T-helper 1 cell (primary cell): ENCODE results near the gene MOB2.

Experiments
- DNase-seq, 5 donors: peaks; one replicate each; pipeline ENCODE4 v3.0.0-alpha.2; 2012 to 2020

MOB2 gene

GRCh38 chr11:1470681-1471611, 15.6 kb downstream of the MOB2 start:
- DNase-seq, result no peak

- DNase-seq, result no peak
Measured at GRCh38 chr11:1469911-1470680, 16.5 kb downstream of the MOB2 start.

- no peak for DNase-seq
Measured at GRCh38 chr11:1469287-1469910, 17.2 kb downstream of the MOB2 start.

DNA sequence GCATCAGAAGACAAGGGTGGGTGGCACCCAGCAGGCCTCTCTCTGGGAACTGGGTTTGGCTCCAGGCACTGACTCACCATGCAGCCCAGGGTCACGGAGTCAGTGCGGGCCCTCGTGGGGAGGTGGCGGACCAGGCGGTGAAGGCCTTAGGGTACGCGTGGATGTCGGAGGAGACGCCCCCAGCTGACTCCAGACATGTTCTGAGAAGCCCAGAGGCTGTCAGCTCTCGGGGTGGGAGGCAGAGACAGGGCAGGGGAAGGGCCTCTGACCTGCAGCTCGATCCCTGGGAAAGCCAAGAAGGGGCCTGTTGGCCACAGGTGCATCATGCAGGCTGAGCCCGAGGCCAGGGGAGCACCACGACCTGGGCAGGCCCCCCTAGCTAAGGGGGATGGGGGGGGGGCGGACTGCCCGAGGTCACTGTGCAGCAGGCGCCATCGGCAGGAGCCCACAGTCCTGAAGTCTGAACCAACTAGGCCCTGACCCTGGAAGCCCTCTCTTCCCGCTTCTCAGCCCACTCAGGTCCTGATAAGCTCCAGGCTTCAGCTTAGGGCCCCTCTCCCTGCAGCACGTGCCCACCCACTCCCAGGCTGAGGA, 18.0 kb downstream of the MOB2 start:
- no peak for DNase-seq

GRCh38 chr11:1468002-1468401, 18.6 kb downstream of the MOB2 start:
- DNase-seq, result no peak

GRCh38 chr11:1467270-1467669, 19.3 kb downstream of the MOB2 start:
- DNase-seq, result no peak

DNA sequence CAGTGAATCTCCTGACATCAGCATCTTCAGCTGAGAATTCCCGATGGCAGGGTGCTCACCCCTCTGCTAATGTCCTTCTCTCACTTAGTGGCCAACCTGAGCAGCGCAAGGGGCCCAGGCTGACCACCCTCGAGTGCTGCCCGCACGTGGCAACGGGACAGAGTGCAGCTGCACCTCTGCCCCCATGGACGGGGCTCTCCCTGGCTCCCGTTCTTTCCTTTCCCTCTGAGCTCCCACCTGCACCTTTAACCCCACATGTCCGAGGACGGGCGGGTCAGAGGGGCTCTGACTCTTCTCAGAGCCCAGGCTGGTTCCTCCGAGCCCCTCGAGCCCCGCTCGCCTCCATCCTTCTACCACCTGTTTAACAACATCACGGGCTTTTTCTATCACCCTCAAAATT, 19.8 kb downstream of the MOB2 start:
- DNase-seq, result no peak

GRCh38 chr11:1463056-1463455, 23.5 kb downstream of the MOB2 start:
- DNase-seq, result no peak

- no peak for DNase-seq
Measured at GRCh38 chr11:1462698-1462975, 23.9 kb downstream of the MOB2 start.

DNA sequence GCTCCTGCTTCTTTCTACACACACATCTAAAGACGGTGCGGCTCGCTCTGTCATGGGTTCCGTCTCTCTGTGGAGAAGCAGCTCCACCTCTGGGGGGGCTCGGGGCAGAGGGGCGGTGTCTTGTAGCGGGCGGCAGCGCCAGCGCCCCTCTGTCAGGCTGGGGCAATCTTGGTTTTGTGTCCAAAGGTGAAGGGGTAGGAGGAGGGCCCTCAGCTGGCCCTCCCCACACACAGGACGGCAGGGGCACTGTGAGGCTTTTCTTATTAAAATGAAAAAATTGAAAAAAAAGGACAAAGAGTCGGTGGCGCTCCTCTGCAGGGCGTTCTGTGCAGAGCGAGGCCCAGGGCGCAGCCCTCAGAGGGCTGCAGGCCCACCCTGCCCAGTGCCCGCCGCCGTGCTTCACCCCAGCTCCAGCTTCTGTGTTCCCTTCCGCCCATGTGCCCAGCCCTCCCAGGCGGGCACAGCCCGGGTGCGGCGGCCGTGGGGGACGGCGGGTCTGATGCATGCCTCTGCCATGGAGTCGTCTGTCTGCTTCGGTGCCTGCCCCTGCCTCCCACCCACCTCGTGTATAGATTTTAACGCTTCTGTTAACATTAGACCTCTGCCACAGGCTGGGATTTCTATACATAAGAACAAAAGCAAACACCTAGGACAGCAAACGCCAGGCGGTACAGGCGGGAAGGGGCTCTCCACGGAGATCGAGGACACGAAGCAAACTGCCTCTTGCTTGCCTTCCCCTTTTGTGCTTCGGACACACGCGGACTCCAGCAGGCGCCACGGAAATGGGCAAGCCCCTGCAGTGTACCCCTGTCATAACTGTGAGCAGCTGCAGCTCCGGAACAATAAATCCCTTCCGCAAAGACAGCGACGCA, 24.5 kb downstream of the MOB2 start:
- DNase-seq, result no peak

GRCh38 chr11:1460986-1461825, 25.4 kb downstream of the MOB2 start:
- no peak for DNase-seq

DNA sequence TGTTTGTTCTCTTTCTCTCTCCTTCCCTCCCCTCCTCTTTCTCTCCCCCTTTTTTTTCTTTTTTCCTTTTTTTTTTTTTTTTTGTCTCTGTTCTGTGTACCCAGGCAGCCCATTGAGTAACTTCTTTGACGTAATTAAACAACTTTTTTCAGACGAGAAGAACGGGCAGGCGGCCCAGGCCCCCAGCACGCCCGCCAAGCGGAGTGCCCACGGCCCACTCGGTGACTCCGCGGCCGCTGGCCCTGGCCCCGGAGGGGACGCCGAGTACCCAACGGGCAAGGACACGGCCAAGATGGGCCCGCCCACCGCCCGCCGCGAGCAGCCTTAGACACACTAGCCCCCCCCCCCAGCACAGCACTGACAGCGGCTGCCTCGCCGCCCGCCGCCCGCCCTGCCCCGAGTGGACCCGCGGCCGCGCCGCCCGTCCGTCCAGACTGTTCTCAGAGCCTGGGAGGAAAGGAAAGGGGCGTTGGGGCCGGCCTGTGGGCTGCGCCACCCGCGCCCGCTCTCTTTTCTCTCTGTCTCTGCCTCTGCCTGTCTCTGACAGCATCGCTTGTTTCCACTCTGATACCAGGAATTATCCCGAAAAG, 26.1 kb downstream of the MOB2 start:
- no peak for DNase-seq

DNA sequence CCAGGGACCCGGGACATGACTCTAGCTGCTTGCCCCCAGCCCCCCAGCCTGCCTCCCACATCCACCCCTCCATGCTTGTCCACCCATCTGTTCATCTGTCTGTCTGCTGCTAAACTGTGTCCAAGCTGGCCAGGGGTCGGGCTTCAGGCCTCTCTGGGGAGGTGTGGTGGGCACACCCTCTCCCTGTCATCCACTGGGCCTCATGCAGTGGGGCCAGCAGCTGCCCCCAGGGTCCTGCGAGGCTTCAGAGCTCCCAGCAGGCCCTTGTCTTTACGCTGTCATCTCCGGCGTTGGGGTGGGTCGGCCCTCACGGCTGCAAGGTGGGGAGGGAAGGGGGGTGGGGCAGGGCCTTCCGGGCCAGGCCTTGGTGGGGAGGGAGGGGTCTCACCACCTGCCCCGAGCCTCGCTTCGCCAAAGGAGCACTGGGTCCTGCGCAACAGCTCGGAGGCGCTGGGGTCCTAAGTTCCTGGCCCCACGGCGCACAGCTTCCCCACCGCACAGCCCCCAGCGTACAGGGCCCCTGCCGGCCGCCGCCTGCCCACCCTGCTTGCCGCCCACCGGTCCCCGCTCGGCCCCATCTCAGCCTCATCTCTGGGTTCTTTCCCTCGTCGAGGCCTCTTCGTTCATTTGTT, 26.7 kb downstream of the MOB2 start:
- DNase-seq, result no peak

- DNase-seq, result no peak
Measured at GRCh38 chr11:1459219-1459575, 27.4 kb downstream of the MOB2 start.

DNA sequence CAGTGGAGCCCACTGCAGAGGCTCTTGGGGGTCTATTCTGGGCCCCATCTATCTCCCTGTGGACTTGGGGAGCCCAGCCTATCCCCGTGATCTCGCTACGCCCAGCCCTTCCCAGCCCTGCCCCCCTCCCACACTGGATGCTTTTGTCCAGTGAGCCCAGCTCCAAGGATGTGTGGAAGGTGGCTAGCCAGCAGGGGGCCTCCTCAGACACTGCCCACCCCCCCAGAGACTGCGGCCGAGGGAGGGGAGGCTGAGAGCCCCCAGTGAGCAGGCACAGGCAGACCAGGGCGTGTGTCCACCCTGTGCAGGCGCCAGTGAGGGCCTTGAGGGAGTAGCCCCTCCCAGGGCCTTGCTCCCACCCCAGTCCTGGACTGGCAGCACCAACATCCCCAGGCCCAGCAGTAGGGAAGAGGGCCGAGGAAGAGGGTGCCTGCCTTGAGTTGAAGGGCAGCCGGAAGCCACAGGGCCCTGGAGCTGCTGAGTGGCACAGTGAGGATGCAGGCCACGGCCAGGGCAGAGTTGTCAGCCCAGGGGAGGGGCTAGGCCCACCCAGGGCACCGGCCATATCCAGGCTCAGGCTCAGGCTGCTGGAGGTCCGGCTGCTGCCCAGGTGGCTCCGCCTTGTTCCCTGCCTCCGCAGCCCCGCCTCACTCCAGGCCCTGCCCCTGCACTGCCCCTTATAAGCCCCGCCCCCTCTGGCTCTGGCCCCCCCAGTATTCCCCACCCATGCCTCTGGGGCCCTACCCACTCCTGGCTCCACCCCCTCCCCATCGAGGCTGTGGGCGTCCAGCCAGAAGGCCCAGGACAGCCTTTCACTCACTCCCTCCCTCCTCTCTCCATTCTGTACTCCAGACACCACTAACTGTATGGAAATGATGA, 28.0 kb downstream of the MOB2 start:
- DNase-seq, result no peak

GRCh38 chr11:1457856-1458255, 28.7 kb downstream of the MOB2 start:
- no peak for DNase-seq

DNA sequence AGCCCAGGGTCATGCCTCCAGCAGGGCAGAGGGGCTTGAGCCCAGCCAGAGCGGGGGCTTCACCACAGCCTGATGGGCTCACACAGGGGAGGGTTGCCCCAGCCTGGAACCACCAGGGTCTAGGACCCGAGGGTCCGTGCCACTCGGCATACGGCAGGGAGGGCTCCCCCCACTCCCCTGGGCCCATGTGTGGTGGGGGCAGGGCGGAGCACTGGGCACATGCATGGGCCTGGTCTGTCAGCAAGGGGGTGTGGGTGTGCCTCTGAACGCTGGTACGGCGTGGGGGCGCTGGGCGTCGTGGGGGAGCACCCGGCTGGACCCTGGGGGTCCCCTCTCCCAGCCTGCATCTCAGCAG, 29.3 kb downstream of the MOB2 start:
- DNase-seq, result no peak

DNA sequence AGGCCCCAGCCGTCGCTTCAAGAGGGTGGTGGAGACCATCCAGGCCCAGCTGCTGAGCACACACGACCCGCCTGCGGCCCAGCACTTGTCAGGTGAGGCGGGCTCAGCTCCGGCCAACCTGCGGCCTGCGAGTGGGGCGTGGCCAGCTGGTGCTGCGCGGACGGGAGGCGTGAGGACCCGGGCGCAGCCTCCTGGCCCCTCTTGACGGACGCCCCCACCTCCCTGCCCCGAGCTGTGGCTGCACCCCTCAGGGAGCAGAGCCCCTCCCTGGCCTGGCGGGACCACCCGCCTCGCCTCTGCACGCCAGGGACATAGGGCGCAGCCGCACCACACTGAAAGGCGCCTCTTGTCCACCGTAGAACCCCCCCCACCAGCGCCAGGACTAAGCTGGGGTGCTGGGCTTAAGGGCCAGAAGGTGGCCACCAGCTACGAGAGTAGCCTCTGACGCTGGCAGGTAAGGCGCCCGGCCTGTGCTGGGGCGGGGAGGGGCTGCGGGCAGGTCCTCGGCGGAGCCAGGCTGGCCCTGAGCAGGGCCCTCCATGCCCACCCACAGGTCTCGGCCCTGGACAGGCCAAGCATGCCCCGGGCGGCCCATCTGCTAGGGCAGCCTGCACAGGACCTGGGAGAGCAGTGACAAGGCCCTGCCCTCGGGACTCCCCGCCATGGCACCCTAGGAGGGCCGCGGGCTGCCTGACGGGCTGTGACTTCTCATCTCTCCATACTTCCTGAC, 29.8 kb downstream of the MOB2 start:
- DNase-seq, result no peak

DNA sequence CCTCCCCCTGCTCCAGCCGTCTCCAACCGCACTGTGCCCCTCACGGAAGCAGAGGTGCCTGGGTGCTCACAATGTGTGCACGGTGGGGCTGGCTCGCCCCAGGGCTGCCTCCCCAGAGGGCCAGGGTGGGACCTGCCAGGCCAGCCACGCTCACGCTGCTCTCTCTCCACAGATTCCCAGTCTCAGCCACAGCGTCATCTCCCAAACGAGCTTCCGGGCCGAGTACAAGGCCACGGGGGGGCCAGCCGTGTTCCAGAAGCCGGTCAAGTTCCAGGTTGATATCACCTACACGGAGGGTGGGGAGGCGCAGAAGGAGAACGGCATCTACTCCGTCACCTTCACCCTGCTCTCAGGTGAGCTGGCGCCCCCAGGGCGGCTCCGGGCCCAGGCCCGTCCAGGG, 30.4 kb downstream of the MOB2 start:
- DNase-seq, result no peak
